Hepatocyte (in vitro differentiated cells): ENCODE measurements around the gene FASTK. TPM values are rescaled to one million over a fixed set of nuclear protein-coding genes. Genes with fewer than 3 reads are reported as not detected.
A peak's percentile ranks its signal among the peaks of the same experiment; 100 is the strongest.

Experiments used
- DNase-seq: peaks from one replicate; pipeline ENCODE4 v3.0.0-alpha.2; 2016; ENCODE audit warnings: low spot score
- H2AFZ ChIP-seq: fragments of 200-600 bp; sonication (generic); 2 replicates; pipeline ENCODE4 v1.6.0; 2016; ENCODE audit warnings: antibody characterized with exemption, mild to moderate bottlenecking
- H3K27ac ChIP-seq: fragments of 200-600 bp; sonication (generic); 2 replicates; pipeline ENCODE4 v1.5.1; 2016; ENCODE audit warnings: mild to moderate bottlenecking
- H3K27me3 ChIP-seq: fragments of 200-600 bp; sonication (generic); 2 replicates; pipeline ENCODE4 v1.6.1; 2016
- H3K36me3 ChIP-seq: fragments of 200-600 bp; sonication (generic); replicated peaks from 2 replicates; pipeline ENCODE4 v1.5.1; 2016; ENCODE audit warnings: low read depth; ENCODE audit not compliant: insufficient read depth
- H3K4me1 ChIP-seq: fragments of 200-600 bp; sonication (generic); 2 replicates; pipeline ENCODE4 v1.5.1; 2016; ENCODE audit warnings: mild to moderate bottlenecking, moderate library complexity; ENCODE audit not compliant: insufficient read depth
- H3K4me2 ChIP-seq: fragments of 200-600 bp; sonication (generic); 2 replicates; pipeline ENCODE4 v1.6.0; 2016
- H3K4me3 ChIP-seq: fragments of 200-600 bp; sonication (generic); 2 replicates; pipeline ENCODE4 v1.5.1; 2016; ENCODE audit warnings: mild to moderate bottlenecking
- H3K79me2 ChIP-seq: fragments of 200-600 bp; sonication (generic); 2 replicates; pipeline ENCODE4 v1.6.0; 2017; ENCODE audit warnings: mild to moderate bottlenecking
- H3K9me2 ChIP-seq: fragments of 200-600 bp; sonication (generic); replicated peaks from 2 replicates; pipeline ENCODE4 v1.6.0; 2017; ENCODE audit warnings: mild to moderate bottlenecking; ENCODE audit not compliant: insufficient read depth
- H3K9me3 ChIP-seq: fragments of 200-600 bp; sonication (generic); 2 replicates; pipeline ENCODE4 v1.5.1; 2016; ENCODE audit warnings: low read depth, mild to moderate bottlenecking
- H4K20me1 ChIP-seq: fragments of 200-600 bp; sonication (generic); 2 replicates; pipeline ENCODE4 v1.6.0; 2016; ENCODE audit warnings: mild to moderate bottlenecking; ENCODE audit not compliant: insufficient read depth, poor library complexity, severe bottlenecking
- EZH2 ChIP-seq: fragments of 200-600 bp; sonication (generic); IDR thresholded peaks from 2 replicates; pipeline ENCODE4 v1.6.1; 2016; ENCODE audit warnings: antibody characterized with exemption, mild to moderate bottlenecking, borderline replicate concordance
- EZH2phosphoT487 ChIP-seq: fragments of 200-600 bp; sonication (generic); IDR thresholded peaks from one replicate; pipeline ENCODE4 v1.6.1; 2018; ENCODE audit warnings: antibody characterized with exemption, mild to moderate bottlenecking, low read depth, moderate library complexity; ENCODE audit not compliant: unreplicated experiment, severe bottlenecking
- WGBS: methylation state at CpG from one replicate; pipeline ENCODE4 v1.1.6; 2016; ENCODE audit warnings: low lambda C conversion rate; ENCODE audit errors: missing lambda C conversion rate; 5-methylcytosine and 5-hydroxymethylcytosine counted together
- polyA plus RNA-seq: library from polyadenylated mRNA; unstranded; fragments of >200 nt; fragmentation: Nextera tagmentation; extraction: Ambion mirVana; gene quantifications from 2 replicates; pipeline ENCODE4 v1.2.1, GENCODE V29; 2016
- total RNA-seq: library from RNA; depleted of rRNA; stranded (reverse); fragments of >200 nt; gene quantifications from 2 replicates; pipeline ENCODE4 v1.2.3, GENCODE V29; 2014
- TF ChIP-seq, protein P1 (sequence below): fragments of 200-600 bp; sonication (generic); IDR thresholded peaks from 2 replicates; pipeline ENCODE4 v1.5.1; 2016; ENCODE audit warnings: antibody characterized with exemption, mild to moderate bottlenecking; ENCODE audit not compliant: poor library complexity

The FASTK gene
- total and polyA plus RNA-seq, 2 experiments from 2014 or later, result 105 to 193 TPM

DNA sequence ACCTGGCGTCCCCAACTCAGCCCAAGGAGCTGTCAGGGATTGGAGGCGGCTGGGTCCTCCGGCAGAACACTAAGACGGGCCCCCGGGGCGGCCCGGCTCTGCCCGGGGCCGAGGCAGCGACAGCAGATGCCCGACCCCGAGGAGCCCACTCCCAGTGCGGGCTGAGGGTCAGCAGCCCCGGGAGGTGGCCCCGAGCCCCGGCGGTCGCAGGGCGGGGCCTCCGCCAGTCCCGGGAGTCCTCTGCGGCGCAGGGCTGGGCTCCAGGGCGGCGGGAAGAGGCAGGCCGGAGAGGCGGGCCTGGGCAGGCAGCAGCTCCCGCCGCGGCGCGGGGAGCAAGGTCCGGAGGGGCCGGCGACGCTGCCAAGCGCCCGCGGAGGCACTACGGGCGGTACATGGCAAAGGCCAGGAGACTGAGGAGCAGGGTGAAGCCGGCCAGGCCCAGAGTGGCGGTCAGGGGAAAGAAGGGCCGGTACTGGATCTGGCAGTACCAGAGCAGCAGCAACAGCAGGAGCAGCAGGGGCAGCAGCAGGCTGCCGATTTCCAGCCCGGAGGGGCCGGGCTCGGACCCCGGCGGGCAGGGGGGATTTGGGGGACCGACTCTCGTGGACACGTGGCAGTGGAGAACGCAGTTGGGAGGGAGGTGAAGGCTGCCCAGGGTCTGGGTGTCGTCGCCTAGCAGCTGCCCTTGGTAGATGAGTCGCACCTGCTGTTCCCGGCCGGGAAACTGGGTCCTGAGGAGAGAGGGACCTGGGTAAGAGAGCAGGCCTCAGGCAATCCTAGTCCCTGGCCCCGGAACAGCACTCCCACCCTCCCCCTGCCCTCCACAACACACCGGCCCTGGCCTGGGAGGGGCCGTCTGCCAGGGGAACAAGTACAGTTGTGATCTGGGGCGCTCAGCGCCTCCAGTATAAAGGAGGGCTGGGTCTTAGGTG, 827 bp upstream of the FASTK start:
- peaks cover 55% of the 10 kb centered on the region for H3K4me1 ChIP-seq
- H3K36me3 ChIP-seq, result no peaks in the 10 kb centered on the region
- no peaks in the 10 kb centered on the region for H3K9me3 ChIP-seq
- H3K4me2 ChIP-seq, result peak overlapping the region; percentile 90
- peak; percentile 60 for DNase-seq
- peak overlapping the region; percentile 94 for H3K27ac ChIP-seq
- peaks cover 39% of the 10 kb centered on the region for H3K79me2 ChIP-seq
- no peaks in the 10 kb centered on the region for H3K9me2 ChIP-seq
- no peaks in the 10 kb centered on the region for H3K27me3 ChIP-seq
- TF ChIP-seq EZH2, result no peak
- TF ChIP-seq, protein P1, sequence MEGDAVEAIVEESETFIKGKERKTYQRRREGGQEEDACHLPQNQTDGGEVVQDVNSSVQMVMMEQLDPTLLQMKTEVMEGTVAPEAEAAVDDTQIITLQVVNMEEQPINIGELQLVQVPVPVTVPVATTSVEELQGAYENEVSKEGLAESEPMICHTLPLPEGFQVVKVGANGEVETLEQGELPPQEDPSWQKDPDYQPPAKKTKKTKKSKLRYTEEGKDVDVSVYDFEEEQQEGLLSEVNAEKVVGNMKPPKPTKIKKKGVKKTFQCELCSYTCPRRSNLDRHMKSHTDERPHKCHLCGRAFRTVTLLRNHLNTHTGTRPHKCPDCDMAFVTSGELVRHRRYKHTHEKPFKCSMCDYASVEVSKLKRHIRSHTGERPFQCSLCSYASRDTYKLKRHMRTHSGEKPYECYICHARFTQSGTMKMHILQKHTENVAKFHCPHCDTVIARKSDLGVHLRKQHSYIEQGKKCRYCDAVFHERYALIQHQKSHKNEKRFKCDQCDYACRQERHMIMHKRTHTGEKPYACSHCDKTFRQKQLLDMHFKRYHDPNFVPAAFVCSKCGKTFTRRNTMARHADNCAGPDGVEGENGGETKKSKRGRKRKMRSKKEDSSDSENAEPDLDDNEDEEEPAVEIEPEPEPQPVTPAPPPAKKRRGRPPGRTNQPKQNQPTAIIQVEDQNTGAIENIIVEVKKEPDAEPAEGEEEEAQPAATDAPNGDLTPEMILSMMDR, result no peak
- no peak for TF ChIP-seq EZH2phosphoT487
- 48% methylated on average over 42 of the region's 64 CpGs for WGBS
- H4K20me1 ChIP-seq, result no peaks in the 10 kb centered on the region
- no peak overlapping the region for H2AFZ ChIP-seq
- H3K4me3 ChIP-seq, result peak overlapping the region; percentile 11

DNA sequence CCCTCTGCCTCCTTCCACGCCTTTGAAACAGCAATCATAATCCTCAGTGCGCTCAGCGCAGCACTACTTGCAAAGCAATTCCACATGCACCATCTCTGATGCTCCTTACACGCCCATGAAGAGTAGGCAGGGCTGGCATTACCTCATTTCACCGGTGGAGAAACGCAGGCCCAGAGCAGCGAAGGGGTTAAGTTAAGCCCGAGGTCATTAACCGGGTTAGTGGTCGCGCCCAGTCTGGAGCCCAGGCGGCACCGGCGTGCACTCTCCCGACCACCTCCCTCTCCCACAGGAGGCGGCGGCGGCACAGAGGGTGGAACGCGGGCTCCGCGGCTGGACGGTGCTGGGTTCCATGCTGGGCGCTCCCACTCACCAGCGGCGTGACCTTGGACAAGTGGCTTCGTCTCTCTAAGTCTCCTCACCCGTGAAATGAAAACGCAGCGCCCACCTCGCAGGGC, 515 bp downstream of the FASTK start:
- H3K9me3 ChIP-seq, result no peaks in the 10 kb centered on the region
- TF ChIP-seq EZH2phosphoT487 (no peak), EZH2 (no peak)
- TF ChIP-seq, protein P1, result no peak
- H3K4me2 ChIP-seq, result peak overlapping the region; percentile 96
- H4K20me1 ChIP-seq, result no peaks in the 10 kb centered on the region
- H3K4me3 ChIP-seq, result peak overlapping the region; percentile 93
- H3K9me2 ChIP-seq, result no peaks in the 10 kb centered on the region
- H3K27ac ChIP-seq, result peak overlapping the region; percentile 97
- 2% methylated on average over 31 of the region's 31 CpGs for WGBS
- DNase-seq, result peak; percentile 56
- peaks cover 39% of the 10 kb centered on the region for H3K79me2 ChIP-seq
- H3K36me3 ChIP-seq, result no peaks in the 10 kb centered on the region
- peak overlapping the region; percentile 83 for H2AFZ ChIP-seq
- peaks cover 46% of the 10 kb centered on the region for H3K4me1 ChIP-seq
- no peaks in the 10 kb centered on the region for H3K27me3 ChIP-seq

DNA sequence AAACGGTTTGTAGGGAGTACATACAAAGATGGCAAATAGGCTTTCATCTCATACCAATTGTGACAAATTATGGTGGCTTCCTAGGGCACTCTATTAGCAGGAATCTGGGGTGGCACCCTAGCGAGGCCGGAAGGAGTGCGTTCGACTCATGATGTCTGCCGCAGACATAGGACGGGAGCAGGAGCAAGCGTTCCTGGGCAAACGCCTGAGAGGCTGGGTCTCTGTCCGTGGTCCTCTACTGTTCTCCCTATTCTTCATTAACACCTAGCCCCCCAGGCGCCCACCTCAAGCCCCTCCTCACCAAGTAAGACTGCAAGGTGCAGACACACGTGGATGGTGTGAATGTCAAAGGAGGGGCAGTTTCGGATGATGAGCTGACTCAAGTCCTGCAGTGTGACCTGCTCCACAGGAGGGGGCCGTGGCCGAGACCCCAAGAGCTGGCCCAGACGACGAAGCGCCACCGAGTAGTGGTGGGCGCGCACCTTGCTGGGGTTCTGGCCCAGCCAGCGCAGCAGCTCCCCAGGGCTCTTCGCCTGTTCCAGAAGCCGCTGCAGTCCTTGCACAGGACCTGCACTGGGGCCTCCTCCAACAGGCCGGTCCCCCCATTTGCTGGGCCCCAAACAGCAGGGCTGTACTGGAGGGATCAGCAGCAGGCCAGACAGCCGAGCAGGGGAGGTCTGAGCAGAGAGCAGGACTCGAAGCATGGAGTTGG, 1.3 kb downstream of the FASTK start:
- DNase-seq, result no peak
- no peaks in the 10 kb centered on the region for H3K36me3 ChIP-seq
- H3K27me3 ChIP-seq, result no peaks in the 10 kb centered on the region
- TF ChIP-seq EZH2 (no peak), EZH2phosphoT487 (no peak)
- TF ChIP-seq, protein P1, result no peak
- H4K20me1 ChIP-seq, result no peaks in the 10 kb centered on the region
- H3K79me2 ChIP-seq, result peaks cover 39% of the 10 kb centered on the region
- peak overlapping the region; percentile 97 for H3K27ac ChIP-seq
- H3K4me3 ChIP-seq, result peak overlapping the region; percentile 93
- peak overlapping the region; percentile 96 for H3K4me2 ChIP-seq
- peaks cover 46% of the 10 kb centered on the region for H3K4me1 ChIP-seq
- H3K9me3 ChIP-seq, result no peaks in the 10 kb centered on the region
- H3K9me2 ChIP-seq, result no peaks in the 10 kb centered on the region
- 88% methylated on average over 27 of the region's 27 CpGs for WGBS
- no peak overlapping the region for H2AFZ ChIP-seq
